ENCODE results near the gene COX8C. TPM values are rescaled to one million over a fixed set of nuclear protein-coding genes. Genes with fewer than 3 reads are reported as not detected.

Gene COX8C
- total and polyA plus RNA-seq, 10 of the 15 experiments (the other 5 are each of a cell fraction or from before 2014, with no cell fraction given), result 0.15 to 0.20 TPM; not detected in 8

- no TSS peak for BruUV-seq (replicated peaks)
- POLR2A ChIA-PET, result no interaction called here
- H3K4me2 ChIP-seq (ENCODE audit: control insufficient read depth, insufficient read depth), result peak overlapping the region; percentile 71
These were observed 27.5 kb upstream of the COX8C start for GRCh38 chr14:93319494-93319893.

More at GRCh38 chr14:93319494-93319893, 27.5 kb upstream of the COX8C start:
- H3K27me3 ChIP-seq (replicated peaks in 1 of 2; ENCODE audit: control insufficient read depth in 2 of 2, insufficient read depth in 2 of 2, low read length in 1 of 2), result no peaks in the 10 kb centered on the region
- intact Hi-C loops (cut with micrococcal nuclease; ENCODE audit: unreplicated experiment), result no loop called here
- H4K20me1 ChIP-seq (ENCODE audit: control insufficient read depth, insufficient read depth), result no peaks in the 10 kb centered on the region
- H2AFZ ChIP-seq (ENCODE audit: control insufficient read depth, low read depth, low read length), result no peak overlapping the region
- no peaks in the 10 kb centered on the region for H3K9me3 ChIP-seq (replicated peaks; ENCODE audit: control insufficient read depth, insufficient read depth, low read length)
- H3K36me3 ChIP-seq (ENCODE audit: control insufficient read depth in 2 of 2, insufficient read depth in 2 of 2, low read length in 1 of 2), result peaks cover 0 to 3% of the 10 kb centered on the region in 2 experiments; a peak in 2 of 4 replicates
- RAD21 ChIA-PET (ENCODE audit: unreplicated experiment), result interaction anchor here (1.1 kb wide), 1 partner anchor 10 kb away, joined by 5 read pairs; no protein-coding TSS in a partner anchor
- no peak overlapping the region; the same call in 1 of the 2 replicates for H3K4me3 ChIP-seq
- H3K9ac ChIP-seq (ENCODE audit: control insufficient read depth, insufficient read depth, low read length), result no peak overlapping the region
- SMC1A ChIA-PET (ENCODE audit: uncharacterized antibody, unreplicated experiment), result interaction anchor here (1.5 to 7.4 kb wide), 6 partner anchors 11 to 57 kb away, joined by 4 to 41 read pairs (median 6); no protein-coding TSS in a partner anchor
- ATAC-seq (peak; percentile 67), FAIRE-seq (no peak), DNase-seq (ENCODE audit: low read depth, low spot score) (no peak)
- in situ Hi-C loops (cut with MboI), result no loop called here
- peaks cover 25% of the 10 kb centered on the region for H3K4me1 ChIP-seq (ENCODE audit: control insufficient read depth, insufficient read depth, low read length)
- peak overlapping the region; percentile 66 for H3K27ac ChIP-seq (ENCODE audit: control insufficient read depth, insufficient read depth)
- peaks cover 85% of the 10 kb centered on the region for H3K79me2 ChIP-seq (ENCODE audit: control insufficient read depth, insufficient read depth, low read length)
- 27% methylated on average over 2 of the region's 2 CpGs for WGBS (ENCODE audit: insufficient coverage, insufficient replicate concordance, low lambda C conversion rate, missing lambda C conversion rate)
- CTCF ChIA-PET, result interaction anchor here (4.6 kb wide), 1 partner anchor 11 kb away, joined by 26 read pairs; no protein-coding TSS in a partner anchor
- TF ChIP-seq ZBTB4 (CRISPR knock-in tag; IDR thresholded peaks at IDR 0.05) (no peak), STAT3 (IDR thresholded peaks at IDR 0.05; ENCODE audit: low read depth, low read length) (no peak), ATF2 (IDR thresholded peaks at IDR 0.05; ENCODE audit: low read length) (no peak), JUNB (IDR thresholded peaks at IDR 0.05) (no peak; the same call in 1 of the 2 replicates), SMC3 (IDR thresholded peaks at IDR 0.05; ENCODE audit: borderline replicate concordance, low read length) (no peak), RELA (IDR thresholded peaks at IDR 0.05; ENCODE audit: borderline replicate concordance, partially characterized antibody) (no peak), SIN3A (IDR thresholded peaks at IDR 0.05; ENCODE audit: low read depth, low read length) (no peak), RFX5 (IDR thresholded peaks at IDR 0.05; ENCODE audit: low read depth, low read length) (no peak), BCL3 (IDR thresholded peaks at IDR 0.05; ENCODE audit: borderline replicate concordance, insufficient read depth, low read depth, low read length, poor library complexity, severe bottlenecking) (no peak), NR2C2 (IDR thresholded peaks at IDR 0.05; ENCODE audit: borderline replicate concordance, control insufficient read depth, insufficient read length, low read depth) (no peak), MLLT1 (IDR thresholded peaks at IDR 0.05) (no peak), ZZZ3 (IDR thresholded peaks at IDR 0.05; ENCODE audit: control insufficient read depth, insufficient read length, low read depth) (no peak), POU2F2 (IDR thresholded peaks at IDR 0.05; ENCODE audit: borderline replicate concordance, low read depth, low read length) (no peak)

Data from GM12878 (cell line).